CD4-positive, alpha-beta T cell treated with Interleukin-10 for 1 hour (primary cell): Measurements from ENCODE around the gene CELA3B.
A peak's percentile ranks its signal among the peaks of the same experiment; 100 is the strongest.
"Not testable (repeated sequence)": the region's sequence is repeated elsewhere in the genome, so short reads cannot be mapped to it uniquely, and the experiment has no call there.

Source experiments
- DNase-seq: peaks from one replicate; pipeline ENCODE4 v3.0.0-alpha.2; 2020

Gene CELA3B, protein sequence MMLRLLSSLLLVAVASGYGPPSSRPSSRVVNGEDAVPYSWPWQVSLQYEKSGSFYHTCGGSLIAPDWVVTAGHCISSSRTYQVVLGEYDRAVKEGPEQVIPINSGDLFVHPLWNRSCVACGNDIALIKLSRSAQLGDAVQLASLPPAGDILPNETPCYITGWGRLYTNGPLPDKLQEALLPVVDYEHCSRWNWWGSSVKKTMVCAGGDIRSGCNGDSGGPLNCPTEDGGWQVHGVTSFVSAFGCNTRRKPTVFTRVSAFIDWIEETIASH

DNA sequence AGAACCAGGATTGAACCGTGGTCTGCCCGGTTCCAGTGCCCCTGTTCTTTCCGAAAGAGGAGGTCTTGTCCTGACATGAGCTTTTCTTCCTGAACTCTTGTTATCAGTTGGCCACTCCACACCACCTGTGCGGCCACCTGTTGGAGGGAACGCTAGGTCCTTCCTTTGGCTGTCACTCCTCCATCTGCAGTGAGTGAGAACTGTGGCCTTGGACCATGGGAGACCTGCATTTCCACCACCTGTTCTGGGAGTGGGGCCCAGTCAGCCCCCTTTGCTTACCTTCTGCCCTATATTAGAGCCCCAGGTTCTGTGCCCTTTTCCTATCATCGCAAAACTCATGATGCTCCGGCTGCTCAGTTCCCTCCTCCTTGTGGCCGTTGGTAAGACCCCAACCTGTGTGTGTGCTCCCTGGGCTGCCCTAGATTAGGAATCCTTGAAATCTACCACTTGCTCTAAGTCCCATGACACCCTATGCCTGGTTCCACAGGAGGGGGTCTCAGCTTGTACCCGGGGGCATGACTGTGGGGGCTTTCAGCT lies at the start of gene CELA3B:
Gene CELA3B (plus strand): TSS at position 320 of the 537 bp plus-strand sequence. CDS start 18 bp downstream, at position 338.
- not testable (repeated sequence) for DNase-seq

DNA sequence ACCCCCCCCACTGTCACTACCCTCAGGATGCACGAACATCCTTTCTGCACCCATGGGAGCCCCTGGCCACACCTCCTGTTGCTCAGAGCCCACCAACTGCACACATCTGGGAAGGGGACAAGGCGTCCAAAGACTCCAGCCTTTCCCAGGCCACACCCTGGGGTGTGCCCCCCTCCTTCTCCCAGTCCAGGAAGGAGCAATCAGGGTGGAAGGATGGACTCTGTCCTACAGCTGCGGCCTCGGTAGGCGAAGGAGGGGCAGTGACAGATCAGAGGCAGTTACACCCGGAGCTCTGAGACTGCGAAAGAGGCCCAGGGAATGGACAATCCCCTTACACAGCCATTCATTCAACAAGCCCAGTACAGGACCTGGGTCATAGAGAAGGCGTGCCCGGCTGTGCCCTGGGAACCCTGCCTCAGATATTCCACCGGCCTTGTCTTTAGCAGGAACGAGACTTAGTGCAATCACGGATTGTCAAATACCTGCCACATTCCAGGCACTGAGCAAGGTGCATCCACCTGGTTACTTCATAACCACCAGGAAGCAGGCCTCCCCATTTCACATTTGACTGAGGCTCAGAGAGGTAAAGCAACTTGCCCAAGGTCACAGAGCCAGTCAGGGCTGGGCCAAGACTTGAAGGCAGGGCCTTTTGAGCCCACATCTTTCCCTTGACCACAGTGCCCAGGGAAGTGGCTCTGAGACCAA lies 49.1 kb upstream of the CELA3B start:
- DNase-seq, result no peak

DNA sequence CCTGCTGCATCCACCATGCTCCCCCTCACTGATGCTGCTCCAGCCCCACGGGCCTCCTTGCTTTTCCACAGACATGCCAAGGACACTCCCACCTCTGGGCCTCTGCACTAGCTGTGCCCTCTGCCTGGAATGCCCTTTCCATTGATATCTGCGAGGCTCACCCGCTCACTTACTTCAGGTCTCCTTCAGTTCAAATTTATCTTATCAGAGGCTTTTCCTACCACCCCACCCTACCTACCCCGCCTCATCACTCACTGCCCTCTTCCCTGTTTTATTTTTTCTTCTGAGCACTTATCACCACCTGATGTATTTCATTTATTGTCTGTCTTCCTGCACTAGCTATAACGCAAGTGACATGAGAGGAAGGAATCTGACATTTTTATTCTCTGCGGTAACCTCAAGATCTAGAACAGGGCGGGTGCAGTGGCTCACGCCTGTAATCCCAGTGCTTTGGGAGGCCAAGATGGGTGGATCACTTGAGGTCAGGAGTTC lies 46.7 kb upstream of the CELA3B start:
- DNase-seq, result no peak

DNA sequence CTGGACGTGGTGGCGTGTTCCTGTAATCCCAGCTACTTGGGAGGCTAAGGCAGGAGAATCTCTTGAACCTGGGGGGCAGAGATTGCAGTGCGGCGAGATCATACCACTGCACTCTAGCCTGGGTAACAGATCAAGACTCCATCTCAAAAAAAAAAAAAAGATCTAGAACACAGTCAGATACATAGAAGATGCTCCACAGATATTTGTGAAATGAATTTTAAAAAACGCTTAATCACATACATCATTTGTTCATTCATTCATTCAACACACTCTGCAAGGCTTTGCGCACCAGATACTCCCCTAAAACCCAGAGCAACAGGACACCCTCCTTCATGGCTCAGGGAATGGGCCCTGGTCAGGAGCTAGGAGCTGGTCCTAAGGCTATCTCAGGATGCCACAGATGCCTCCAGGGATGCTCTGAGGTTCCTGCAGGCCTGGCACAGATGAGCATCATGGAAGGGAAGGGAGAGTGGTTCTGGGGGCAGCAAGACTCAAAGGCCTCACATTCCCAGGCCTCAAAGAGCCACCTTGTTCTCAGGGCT lies 46.1 kb upstream of the CELA3B start:
- DNase-seq, result no peak

DNA sequence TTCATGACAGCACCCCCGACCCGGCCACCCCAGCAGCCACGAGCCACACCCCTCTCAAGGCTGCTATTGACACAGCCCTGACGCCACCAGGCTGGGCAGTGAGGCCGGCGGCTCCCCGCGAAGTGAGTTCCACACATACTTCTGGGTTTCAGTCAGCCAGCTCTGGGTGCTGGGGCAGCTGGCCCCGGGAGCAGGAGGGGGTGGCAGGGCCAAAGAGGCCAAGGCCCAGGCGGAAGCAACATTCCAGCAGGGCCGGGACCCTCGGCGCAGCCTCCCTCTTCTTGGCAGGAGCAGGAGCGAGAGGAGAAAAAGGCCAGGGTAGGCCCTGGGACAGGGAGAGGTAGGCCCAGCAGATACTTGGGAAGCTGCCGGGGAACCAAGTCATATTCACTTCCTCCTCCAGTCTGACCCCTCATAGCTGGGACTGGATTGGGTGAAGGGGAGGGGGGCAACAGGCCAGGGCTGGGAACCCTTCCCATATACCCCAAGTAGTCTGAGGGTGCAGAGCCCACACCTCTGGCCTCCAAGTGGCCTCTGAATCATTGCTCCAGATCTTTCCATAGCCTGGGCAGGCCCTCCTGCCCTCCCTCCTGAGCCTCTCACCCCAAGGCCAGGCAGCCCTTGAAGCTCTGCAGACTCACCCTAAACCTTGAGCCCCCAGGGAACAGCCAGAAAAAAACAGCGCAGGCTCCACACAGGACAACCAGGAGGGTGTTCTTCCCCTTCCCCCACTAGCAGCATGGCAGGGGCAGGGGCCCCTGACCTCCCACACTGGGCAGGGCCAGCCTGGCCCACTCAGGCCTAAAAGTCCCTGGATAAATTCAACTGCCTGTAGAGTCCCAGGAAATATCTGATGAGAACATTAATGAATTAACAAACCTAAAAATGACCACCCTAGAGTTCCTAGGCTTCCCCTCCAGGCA lies 45.4 kb upstream of the CELA3B start:
- DNase-seq, result no peak

DNA sequence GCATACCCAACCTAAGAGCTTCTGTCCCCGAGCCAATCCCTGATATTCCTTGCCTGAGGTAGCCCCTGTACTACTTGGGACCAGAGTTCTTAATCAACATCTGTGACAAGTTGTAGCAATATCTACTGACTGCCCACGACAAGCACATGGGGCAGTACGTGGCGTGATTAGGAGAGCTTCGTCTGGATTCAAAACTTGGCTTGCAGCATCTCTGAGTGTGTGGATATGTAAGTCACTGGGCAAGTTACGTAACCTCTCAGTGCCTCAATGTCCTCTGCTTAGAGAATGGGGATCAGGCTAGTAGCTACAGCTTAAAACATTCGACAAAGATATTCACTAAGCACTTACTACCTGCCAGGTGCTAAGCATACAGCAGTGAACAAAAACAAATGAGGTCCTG lies 44.7 kb upstream of the CELA3B start:
- no peak for DNase-seq

DNA sequence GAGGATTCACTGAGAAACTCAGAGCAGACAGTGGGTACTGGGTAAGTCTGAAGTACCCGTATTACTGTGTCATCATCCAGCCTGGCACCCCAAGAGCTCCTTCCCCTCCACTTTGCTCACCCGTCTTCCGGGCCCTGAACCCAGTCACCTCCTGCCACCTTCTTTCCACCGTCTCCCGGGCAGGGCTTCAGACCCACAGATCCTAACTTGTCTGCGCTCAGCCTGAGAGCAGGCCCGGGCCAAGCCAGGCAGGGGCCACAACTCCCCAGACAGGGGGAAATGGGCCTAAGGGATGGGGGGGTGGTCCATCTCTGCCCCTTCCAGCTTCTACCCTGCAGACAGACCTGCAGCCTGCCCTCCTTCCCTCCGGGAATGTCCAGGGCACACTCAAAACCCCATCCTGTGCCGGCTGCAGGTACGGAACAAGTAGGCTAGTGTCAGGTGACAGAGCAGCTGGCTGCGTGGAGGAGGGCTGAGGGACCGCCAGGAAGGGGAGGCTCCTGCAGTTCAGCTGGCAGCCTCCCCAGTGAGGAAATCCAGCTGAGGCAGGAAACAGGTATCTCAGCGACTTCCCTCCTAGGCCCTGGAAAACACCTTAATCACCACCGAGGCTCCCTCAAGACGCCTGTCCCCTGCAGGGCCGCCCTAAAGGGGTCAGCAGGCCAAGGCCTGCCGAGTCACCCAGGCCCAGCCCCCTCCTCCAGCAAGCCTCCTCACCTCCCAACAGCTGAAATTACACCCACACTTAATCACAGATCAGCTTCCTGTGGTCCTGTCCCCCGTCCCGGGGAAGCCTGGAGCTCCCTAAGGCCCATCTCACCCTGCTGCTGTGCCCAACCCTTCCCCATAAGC lies 43.2 kb upstream of the CELA3B start:
- DNase-seq, result no peak

DNA sequence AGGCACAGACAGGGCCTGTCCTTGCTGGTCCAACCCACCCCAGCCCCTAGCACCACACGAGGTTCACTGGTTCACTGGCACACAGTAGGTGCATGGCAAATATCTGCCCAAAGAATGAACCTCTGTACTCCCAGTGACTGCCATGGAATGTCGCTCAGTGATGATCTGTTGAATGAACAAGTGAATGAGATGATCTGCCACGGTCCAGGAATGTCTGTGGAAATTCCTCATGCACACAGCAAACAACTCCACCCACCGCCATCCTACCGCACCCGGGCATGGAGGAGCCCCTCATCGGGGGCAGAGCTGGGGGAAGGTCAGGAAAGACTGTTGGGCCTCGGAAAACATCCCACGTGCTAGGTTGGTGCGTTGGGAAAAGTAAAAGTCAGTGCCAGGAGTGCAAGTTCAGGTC lies 41.4 kb upstream of the CELA3B start:
- DNase-seq, result no peak

DNA sequence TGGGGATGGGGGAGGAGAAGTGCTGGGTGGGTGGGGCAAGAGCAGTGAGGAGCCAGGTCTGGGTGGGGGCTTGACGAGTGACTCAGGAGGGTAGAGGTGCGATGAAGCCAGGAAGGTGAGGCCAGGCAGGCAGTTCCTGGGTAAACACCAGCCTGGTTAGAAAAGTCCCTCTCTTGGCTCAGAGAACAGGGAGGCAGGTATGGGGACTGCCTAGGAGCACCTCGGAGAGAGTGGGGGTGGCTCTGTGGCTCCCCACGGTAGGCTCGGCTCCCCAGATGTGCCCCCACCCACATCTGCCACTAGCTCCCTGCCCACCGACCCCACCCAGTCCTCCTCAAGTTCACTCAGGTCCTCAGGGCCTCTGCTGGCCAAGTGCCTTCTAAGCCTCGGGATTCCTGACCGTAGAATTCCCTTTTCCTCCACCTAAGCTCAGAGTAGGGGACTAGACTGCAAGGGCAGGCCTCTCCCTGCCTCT lies 40.9 kb upstream of the CELA3B start:
- no peak for DNase-seq

DNA sequence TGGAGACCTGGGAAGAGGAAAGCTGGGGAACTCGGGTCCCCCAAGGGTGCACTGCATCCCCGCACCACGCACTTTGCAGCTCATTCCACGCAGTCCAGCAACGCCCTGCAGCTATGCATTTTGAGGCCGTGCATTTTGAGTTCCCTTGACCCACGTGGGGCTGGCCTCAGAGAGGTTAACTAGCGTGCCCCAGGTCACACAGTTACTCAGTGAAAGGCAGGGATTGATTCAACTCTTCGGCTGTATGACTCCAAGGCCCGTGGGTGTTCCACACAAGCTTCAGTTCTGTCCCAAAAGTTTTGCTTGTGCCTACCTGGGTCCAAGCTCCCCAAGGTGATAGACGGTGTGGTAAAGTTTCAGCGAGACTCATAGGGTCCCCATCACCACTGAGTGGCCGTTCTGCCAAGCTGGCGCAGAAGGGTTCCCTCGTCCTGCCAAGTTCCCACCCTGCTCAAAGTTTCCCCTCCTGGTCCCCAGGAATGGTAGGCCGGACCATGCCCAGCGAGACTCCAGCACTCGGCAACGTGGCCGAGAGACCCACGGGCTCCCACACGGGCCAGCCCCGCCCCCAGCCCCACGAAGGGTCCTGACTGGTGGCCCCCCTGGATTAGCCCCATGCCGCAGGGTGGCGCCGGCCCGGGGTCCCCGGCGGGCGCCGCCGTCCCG lies 40.3 kb upstream of the CELA3B start:
- no peak for DNase-seq

DNA sequence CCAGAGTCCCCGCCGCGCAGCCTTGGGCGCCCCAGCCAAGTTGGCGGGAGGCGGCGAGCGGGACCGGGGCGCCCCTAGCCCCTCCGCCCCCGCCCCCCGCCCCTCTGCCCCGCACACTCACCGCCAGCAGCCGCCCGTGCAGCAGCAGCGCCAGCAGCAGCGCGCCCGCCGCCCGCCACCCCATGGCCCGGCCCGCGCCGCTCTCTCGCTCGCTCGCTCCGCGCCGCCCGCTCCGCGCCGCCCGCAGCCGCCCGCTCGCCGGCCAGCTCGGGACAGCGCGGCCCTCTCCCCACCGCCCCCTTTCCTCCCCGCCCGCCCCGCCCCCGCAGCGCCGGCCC lies 39.8 kb upstream of the CELA3B start, which contains the start of gene HSPG2:
Gene HSPG2 (minus strand): TSS at position 277 of the 338 bp plus-strand sequence. CDS start 93 bp downstream, at position 184.
- DNase-seq, result no peak

DNA sequence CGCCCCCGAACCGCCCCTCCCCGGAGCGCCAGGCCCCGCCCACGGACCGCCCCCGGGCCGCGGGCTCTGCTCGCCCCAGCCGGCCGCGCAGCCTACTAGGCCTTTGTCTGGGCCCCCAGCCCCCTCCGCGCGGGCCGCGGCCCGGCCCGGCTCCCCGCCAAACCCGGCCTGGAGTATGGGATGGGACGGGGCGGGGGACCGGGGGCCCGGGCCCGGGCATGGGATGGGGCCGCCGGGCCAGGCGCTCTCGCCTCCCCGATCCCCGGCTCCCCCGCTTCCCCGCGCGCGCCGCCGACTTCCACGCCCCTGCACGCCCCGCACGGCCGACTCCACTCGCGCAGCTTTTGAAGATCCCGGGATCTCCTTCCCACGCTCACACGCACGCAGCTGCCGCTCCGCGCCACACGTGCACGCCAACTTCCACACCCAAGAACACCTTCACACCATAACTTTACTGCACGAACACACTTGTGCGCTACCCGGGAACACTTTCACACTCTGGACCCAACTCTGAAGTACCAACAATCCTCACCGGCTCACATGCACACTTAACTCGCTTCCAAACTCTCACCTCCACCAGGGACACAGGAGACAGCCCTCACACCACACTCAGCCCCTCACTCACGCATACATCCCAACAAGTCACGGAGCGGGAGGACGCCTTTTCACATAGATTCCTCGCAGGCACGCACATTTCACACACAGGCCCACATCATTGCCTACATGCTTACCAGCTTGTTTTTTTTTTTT lies 39.3 kb upstream of the CELA3B start:
- DNase-seq, result peak; percentile 62

DNA sequence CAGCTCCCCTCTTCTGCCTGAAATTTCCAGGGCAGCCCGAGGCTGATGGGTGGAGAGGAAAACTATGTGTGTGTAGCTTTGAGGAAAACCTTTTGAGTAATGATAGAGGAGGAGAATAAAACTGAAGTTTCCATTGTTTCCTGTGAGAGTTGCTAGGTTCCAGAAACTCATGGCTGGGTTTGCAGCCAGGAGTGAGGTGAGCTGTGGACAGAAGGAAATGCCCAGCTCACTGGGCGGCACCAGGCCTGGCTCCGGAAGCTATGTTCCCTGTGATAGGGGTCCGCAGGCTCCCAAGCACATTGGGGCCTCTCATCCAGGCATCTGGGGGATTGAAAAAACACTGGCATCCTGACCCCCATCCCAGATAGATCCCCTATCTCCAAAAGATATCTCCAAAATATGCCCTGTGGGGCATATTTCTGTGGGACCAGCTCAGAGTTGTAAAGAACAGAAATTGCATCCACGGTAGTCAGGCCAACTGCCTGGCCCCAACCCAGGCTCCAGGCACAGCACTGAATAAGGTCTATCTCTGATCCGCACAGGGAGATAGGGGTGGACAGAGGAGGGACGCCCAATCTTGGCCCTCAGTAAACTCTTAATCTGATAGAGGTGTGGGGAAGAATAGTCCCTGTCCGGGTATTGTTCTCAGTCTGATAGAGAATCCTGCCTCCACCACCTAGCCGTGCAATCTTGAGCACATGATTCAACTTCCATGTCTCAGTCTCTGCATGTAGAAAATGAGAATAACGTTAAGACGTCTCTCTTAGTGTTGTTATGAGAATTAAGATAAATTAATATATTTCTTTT lies 37.9 kb upstream of the CELA3B start:
- no peak for DNase-seq

DNA sequence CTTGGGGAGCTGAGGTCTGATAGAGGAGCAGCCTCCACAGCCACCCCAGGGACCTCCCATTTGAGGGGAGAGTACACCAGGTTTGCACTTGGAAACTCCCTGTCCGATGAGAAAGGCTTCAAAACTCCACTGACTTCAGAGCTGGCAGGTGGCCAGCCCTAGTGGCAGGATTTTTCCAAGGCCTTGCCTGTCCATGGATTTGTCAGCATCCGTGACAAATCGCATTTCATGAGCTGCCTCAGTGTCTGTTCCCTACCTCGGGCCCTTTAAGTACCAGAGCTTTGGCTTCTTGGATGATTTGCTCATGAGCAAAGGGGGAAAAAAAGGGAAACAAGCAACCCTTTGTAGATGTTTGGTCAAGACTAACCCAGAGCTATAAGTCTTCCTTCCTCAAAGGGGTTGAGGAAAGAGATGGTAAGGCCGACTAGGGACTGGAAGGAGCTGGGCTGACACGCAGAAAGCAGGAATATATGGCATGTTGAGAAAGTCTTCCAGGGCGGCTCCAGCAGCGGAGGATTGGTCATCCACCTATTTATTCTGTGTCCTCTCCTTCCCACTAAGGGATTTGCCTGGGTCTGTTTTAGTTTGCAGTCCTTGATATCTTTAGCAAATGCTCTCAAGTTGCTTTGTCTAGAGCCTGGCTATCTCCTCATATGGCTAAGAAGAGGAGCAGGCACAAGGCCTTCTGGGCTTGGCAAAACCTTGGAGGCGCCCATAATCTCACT lies 37.0 kb upstream of the CELA3B start:
- no peak for DNase-seq

DNA sequence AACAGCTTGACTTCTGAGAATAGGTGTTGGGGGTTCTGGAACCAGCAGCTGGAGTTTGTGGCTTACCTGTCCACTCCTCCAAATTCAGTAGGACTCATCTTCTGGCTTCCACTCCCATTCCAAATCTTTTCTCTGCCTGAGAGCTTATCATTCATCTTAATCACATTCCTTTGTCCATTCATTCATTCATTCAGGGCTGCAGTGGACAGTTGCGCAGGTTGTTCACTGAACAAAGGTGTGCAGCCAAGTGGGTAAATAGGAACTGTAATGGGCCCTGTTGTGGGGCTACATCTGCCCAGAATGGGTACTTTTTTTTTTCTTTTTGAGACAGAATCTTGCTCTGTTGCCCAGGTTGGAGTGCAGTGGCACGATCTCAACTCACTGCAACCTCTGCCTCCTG lies 36.3 kb upstream of the CELA3B start:
- DNase-seq, result no peak

DNA sequence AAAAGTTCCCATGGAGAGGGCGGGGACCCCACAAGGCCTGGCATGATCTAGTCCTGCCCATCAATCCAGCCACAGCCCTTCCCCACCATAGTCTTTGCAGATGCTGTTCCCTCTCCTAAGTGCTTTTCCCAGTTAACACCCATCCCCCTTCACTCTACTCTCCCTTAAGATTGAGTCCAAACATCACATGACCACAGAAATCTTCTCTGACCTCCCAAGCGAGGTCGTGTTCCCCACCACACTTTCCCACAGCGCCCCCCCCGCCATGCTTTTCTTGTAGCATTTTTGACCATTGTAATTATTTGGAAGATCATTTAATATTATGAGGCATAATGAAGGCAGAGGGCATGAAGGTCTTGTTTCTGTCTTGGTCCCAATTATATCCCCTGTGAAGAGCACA lies 35.5 kb upstream of the CELA3B start:
- no peak for DNase-seq

DNA sequence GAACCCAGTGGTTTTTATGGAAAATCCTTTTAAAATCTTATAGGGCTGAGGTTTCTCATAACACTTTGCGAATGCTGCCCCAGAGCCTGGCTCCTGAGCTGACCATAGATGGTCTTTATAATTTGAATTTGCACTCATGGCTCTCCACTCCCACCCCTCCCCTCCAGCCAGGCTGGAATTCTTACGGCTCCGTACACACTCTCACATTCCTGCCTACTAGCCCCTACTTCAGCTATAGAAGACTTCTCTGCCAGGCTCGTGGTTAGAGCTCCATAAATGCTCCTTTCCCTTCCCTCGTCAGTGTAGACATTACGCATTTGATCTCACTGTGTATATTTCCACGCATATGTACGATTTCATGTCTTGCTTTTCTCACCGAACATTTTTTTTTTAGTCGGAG lies 34.4 kb upstream of the CELA3B start:
- no peak for DNase-seq

DNA sequence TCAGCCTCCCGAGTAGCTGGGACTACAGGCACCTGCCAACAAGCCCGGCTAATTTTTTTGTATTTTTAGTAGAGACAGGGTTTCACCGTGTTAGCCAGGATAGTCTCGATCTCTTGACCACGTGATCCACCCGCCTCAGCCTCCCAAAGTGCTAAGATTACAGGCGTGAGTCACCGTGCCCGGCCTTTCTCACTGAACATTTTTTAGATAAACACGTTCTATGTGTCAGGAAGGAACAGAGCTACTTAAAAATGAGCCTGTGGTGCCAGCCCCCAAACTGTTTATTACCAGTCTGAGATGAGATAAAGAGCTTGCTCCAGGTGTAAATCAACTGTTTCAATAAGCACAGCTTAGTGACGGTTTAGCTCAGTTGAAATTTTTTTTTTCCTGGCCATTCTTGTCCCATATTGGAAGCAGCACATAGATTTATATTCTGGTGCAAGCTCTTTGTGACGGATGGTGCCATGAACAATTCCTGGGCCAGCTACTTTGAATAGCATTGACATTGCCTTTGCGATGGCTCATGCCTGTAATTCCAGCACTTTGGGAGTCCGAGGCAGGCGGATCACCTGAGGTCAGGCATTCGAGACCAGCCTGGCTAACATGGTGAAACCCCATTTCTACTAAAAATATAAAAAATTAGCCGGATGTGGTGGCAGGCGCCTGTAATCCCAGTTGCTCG lies 33.7 kb upstream of the CELA3B start:
- DNase-seq, result not testable (repeated sequence)
